Measurements from ENCODE around the gene GSPT1. TPM values are rescaled to one million over a fixed set of nuclear protein-coding genes. Genes with fewer than 3 reads are reported as not detected.

Gene GSPT1
- total RNA-seq, 1 donor from 2014 or later, result 91.3 TPM

- TF ChIP-seq CTCF (IDR thresholded peaks at IDR 0.05), result no peak
- no peak for DNase-seq (ENCODE audit: extremely low spot score, unreplicated experiment)
- Mint-ChIP-seq H3K36me3 (ENCODE audit: unreplicated experiment) (peaks cover 46% of the 10 kb centered on the region), H3K9me3 (ENCODE audit: unreplicated experiment) (no peaks in the 10 kb centered on the region), H3K4me3 (ENCODE audit: unreplicated experiment) (no peak overlapping the region), H3K4me1 (ENCODE audit: unreplicated experiment) (no peaks in the 10 kb centered on the region), H3K27me3 (ENCODE audit: unreplicated experiment) (no peaks in the 10 kb centered on the region), H3K27ac (ENCODE audit: unreplicated experiment) (no peak overlapping the region)
These were observed 31.7 kb downstream of the GSPT1 start for GRCh38 chr16:11884035-11884434.

GRCh38 chr16:11880007-11880406 lies 35.7 kb downstream of the GSPT1 start:
- no peak overlapping the region for H3K4me3 Mint-ChIP-seq (ENCODE audit: unreplicated experiment)
- H3K36me3 Mint-ChIP-seq (ENCODE audit: unreplicated experiment), result peaks cover 40% of the 10 kb centered on the region
- H3K9me3 Mint-ChIP-seq (ENCODE audit: unreplicated experiment), result no peaks in the 10 kb centered on the region
- H3K4me1 Mint-ChIP-seq (ENCODE audit: unreplicated experiment), result peaks cover 6% of the 10 kb centered on the region
- H3K27me3 Mint-ChIP-seq (ENCODE audit: unreplicated experiment), result no peaks in the 10 kb centered on the region
- H3K27ac Mint-ChIP-seq (ENCODE audit: unreplicated experiment), result no peak overlapping the region
- no peak for DNase-seq (ENCODE audit: extremely low spot score, unreplicated experiment)
- peak; percentile 17 for TF ChIP-seq CTCF (IDR thresholded peaks at IDR 0.05)

- H3K4me3 Mint-ChIP-seq (ENCODE audit: unreplicated experiment), result no peak overlapping the region
- peaks cover 6% of the 10 kb centered on the region for H3K4me1 Mint-ChIP-seq (ENCODE audit: unreplicated experiment)
- H3K36me3 Mint-ChIP-seq (ENCODE audit: unreplicated experiment), result peaks cover 44% of the 10 kb centered on the region
- H3K27me3 Mint-ChIP-seq (ENCODE audit: unreplicated experiment), result no peaks in the 10 kb centered on the region
- H3K27ac Mint-ChIP-seq (ENCODE audit: unreplicated experiment), result no peak overlapping the region
- TF ChIP-seq CTCF (IDR thresholded peaks at IDR 0.05), result no peak
- DNase-seq (ENCODE audit: extremely low spot score, unreplicated experiment), result no peak
- H3K9me3 Mint-ChIP-seq (ENCODE audit: unreplicated experiment), result no peaks in the 10 kb centered on the region
These were observed 38.4 kb downstream of the GSPT1 start for GRCh38 chr16:11877374-11877773.

- Mint-ChIP-seq H3K4me3 (ENCODE audit: unreplicated experiment) (no peak overlapping the region), H3K9me3 (ENCODE audit: unreplicated experiment) (no peaks in the 10 kb centered on the region), H3K27ac (ENCODE audit: unreplicated experiment) (no peak overlapping the region), H3K27me3 (ENCODE audit: unreplicated experiment) (no peaks in the 10 kb centered on the region), H3K36me3 (ENCODE audit: unreplicated experiment) (peaks cover 41% of the 10 kb centered on the region), H3K4me1 (ENCODE audit: unreplicated experiment) (peaks cover 10% of the 10 kb centered on the region)
- TF ChIP-seq CTCF (IDR thresholded peaks at IDR 0.05), result no peak
- no peak for DNase-seq (ENCODE audit: extremely low spot score, unreplicated experiment)
These were observed 39.5 kb downstream of the GSPT1 start for GRCh38 chr16:11876306-11876705.

GRCh38 chr16:11875721-11876120 lies 40.0 kb downstream of the GSPT1 start:
- Mint-ChIP-seq H3K27ac (ENCODE audit: unreplicated experiment) (no peak overlapping the region), H3K4me1 (ENCODE audit: unreplicated experiment) (peaks cover 10% of the 10 kb centered on the region), H3K27me3 (ENCODE audit: unreplicated experiment) (no peaks in the 10 kb centered on the region), H3K36me3 (ENCODE audit: unreplicated experiment) (peaks cover 37% of the 10 kb centered on the region), H3K4me3 (ENCODE audit: unreplicated experiment) (no peak overlapping the region), H3K9me3 (ENCODE audit: unreplicated experiment) (no peaks in the 10 kb centered on the region)
- DNase-seq (ENCODE audit: extremely low spot score, unreplicated experiment), result no peak
- no peak for TF ChIP-seq CTCF (IDR thresholded peaks at IDR 0.05)

Measured in osteocyte (in vitro differentiated cells).